ENCODE data around the gene PAPPA.

DNA sequence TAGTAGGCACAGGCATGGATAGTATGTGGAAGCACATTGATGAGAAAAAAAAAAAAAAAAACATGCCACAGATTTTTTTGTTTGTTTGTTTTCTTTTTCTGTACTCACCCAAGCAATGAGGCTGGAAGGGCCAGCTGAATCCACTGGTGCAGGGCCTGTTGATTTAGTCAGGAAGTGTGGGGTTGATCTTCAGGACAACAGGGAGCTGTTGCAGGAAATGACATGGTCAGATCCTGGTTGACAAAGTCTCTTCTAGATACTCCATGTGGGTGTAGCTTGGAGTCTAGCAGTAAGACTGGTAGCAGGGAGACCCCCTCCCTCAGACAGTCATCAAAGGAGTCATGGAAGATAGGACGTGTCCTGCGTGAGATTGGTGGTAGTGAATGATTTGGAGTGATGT lies 191.8 kb downstream of the PAPPA start:
- TF ChIP-seq ATF2 (CRISPR knock-in tag; IDR thresholded peaks at IDR 0.05; ENCODE audit: borderline replicate concordance, low read depth) (no peak), ESRRA (CRISPR knock-in tag; IDR thresholded peaks at IDR 0.05; ENCODE audit: borderline replicate concordance) (no peak), SOX15 (CRISPR knock-in tag; IDR thresholded peaks at IDR 0.05) (no peak), NR2C2 (CRISPR knock-in tag; IDR thresholded peaks at IDR 0.05) (no peak), CTCF (IDR thresholded peaks at IDR 0.05) (no peak), NR3C1 (CRISPR knock-in tag; conservative IDR thresholded peaks at IDR 0.05; ENCODE audit: low read depth) (no peak), ZNF232 (CRISPR knock-in tag; IDR thresholded peaks at IDR 0.05) (no peak), CREM (CRISPR knock-in tag; IDR thresholded peaks at IDR 0.05) (no peak), ZBTB43 (CRISPR knock-in tag; IDR thresholded peaks at IDR 0.05) (no peak)

Measured in WTC11 (cell line).